Colon (tissue), 2 donors: Measurements from ENCODE around the gene CPEB3.
A peak's percentile ranks its signal among the peaks of the same experiment; 100 is the strongest.

Experiments used
- FAIRE-seq: peaks from 2 replicates; lab custom pipeline; 2012; peaks lifted over from hg19 to GRCh38; lab: Jason Lieb, UNC
- donor health status: control.
- donor health status: control.

CPEB3 gene

GRCh38 chr10:92213049-92213448 is 77.8 kb downstream of the CPEB3 start:
- no peak for FAIRE-seq

- no peak for FAIRE-seq
Measured at GRCh38 chr10:92208736-92209135, 82.1 kb downstream of the CPEB3 start.

DNA sequence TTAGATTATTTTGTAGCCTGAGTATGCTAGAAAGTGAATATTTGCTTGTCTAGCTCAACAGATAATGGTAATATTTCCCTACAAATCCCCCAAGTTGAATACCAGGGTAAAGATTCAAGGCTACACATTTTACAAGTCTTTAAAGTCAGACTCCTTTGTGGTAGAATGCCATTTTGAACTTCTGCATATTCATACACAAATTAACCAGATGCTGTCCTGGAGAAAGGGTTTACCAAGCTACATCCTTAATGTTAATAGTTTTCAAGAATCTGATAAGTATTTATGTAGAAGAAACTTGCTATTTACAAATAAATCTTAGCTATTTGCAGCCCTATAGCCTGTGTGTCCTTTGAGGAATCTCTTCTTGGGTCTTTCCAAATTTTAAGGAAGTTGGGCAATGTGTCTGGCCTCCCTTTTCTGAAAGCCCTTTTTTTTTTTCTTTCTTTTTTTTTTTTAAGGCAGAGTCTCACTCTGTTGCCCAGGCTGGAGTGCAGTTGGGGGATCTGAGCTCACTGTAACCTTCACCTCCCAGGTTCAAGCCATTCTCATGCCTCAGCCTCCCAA is 82.6 kb downstream of the CPEB3 start:
- FAIRE-seq = no peak

DNA sequence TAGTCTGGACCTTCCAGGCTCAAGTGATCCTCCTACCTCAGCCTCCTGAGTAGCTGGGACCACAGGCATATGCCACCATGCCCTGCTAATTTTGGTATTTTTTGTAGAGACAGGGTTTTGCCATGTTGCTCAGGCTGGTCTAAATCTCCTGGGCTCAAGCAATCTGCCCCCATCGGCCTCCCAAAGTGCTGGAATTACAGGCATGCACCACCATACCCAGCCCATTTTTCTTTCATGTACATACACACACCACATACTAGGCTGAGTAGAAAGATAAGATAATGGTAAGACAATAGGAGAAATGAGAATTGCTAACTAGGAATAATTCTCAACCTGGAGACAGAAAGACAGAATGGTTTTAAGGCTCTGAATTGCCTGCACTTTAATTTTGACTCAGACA is 83.8 kb downstream of the CPEB3 start:
- FAIRE-seq = no peak

GRCh38 chr10:92203919-92204623 is 86.8 kb downstream of the CPEB3 start:
- no peak for FAIRE-seq

- FAIRE-seq = no peak
Measured at GRCh38 chr10:92202536-92202935, 88.3 kb downstream of the CPEB3 start.

DNA sequence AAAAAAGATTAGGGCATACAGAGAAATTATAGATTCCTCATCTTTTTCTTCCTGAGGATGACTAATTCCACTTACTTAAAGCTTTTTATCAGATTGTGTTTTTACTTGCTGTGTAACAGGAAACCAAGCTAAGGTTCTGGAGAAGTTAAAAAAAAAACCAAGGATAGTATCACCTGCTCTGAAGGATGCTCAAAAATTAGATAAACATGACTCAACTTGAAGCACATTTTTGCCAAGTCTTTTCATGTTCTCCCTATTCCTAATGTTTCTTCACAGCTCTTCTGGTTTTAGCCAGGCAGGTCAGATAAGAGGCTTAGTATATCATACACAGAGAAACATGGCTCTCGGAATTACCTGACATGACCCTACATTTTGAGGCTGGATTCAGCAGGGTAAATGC is 90.3 kb downstream of the CPEB3 start:
- FAIRE-seq = no peak

DNA sequence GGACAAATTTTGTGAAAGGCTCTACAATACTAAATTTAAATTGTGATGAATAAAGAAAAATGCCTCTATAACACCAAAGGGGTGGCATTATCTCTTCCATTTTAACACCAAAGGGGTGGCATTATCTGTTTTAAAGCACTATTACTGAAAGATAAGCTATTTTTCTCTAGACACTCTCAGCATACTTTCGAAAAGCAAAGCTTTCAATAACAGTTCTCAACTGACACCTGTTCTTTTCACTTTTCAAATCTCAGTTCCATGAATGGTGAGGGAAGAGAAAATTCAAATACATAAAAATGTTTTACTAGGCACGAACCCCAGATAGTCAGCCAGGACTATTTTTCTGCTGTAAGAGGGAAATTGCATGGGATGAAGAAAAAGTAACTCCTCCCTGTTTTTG is 103.8 kb downstream of the CPEB3 start:
- FAIRE-seq = no peak

DNA sequence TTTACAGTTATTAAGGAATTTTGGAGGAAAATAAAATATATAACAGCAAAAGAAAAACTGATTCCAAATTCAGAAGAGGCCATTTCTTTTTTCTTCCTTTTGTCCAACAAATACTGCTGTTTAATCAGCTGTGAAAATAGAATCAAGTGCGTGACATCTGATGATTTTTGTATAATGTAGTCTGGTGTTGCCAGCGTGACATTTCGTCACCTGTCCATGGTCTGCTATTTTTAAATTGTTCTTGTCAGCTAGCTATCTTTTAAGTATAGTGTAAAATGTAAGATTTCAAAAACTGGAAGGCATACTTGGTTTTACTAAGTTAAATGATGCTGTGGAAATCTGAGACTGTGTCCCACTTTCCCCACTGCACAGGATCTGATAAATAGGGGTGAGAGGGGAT is 105.9 kb downstream of the CPEB3 start:
- no peak for FAIRE-seq

DNA sequence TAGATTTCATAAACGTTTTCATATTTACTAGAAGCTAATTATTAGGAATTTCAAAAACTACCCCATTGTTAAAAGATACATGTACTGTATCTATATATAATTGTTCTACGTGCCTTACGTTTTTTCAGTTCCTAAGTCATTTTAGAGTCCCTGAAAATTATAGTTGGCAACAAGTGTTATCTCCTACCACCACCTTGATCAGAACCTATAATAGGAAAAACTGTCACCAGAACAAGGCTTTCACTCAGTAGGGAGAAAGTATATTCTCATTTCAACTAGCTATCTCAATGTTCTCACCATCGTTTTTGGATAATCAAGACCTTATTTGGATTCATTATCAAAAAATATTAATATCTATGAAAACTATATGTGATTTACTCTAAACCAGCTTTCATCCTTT is 107.7 kb downstream of the CPEB3 start:
- FAIRE-seq = peak; percentile 18

GRCh38 chr10:92181575-92181974 is 109.3 kb downstream of the CPEB3 start:
- FAIRE-seq = no peak

DNA sequence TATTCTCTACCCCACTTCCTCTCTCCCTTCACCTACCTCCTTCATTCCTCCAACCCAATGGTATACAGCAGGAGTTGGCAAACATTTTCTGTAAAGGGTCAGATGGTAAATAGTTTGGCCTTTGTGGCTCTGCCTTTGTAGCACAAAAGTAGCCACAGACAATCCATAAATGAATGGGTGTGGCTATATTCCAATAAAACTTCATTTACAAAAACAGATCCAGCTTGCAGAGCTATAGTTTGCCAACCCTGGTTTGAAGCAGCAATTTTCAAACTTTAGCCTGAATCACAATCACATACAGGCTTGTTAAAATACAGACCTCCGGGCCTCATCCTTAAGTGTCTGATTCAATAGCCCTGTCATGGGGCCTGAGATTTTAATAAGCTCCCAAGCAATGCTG is 110.5 kb downstream of the CPEB3 start:
- no peak for FAIRE-seq

DNA sequence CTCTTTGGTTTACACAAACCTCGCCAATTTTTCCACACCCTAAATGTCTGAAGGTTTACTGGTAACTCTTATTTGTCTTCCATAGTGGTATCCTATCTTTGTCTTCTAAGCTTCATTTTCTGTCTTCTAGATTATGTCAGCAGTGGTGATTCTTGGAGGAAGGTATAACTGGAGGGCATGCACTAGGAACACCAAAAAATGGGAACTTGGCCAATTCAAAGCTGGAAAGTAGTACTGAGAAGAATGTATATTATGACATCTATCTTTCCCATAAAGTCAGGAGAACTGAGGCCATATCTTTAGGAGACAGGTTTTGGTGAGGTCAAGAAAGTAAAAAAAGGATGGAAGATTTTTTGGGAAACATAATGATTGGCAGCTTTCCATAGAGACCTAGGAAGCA is 113.3 kb downstream of the CPEB3 start:
- FAIRE-seq = no peak

DNA sequence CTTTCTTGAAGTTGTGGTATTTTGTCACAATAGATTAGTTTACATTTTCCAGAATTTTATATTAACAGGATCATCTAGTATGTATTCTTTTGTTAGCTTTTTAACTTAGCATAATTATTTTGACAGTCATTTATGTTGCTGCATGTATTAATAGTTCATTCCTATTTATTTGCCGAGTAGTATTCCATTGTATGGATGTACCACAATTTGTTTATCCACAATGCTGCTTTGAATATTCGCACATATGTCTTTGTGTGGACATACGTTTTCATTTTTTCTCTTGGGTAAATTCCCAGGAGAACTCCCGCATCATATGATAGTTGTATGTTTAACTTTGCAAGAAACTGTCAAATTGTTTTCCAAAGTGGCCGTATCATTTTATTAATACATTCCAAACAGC is 115.7 kb downstream of the CPEB3 start:
- no peak for FAIRE-seq

GRCh38 chr10:92173996-92174395 is 116.9 kb downstream of the CPEB3 start:
- no peak for FAIRE-seq

- FAIRE-seq = no peak
Measured at GRCh38 chr10:92164036-92164696, 126.7 kb downstream of the CPEB3 start.

DNA sequence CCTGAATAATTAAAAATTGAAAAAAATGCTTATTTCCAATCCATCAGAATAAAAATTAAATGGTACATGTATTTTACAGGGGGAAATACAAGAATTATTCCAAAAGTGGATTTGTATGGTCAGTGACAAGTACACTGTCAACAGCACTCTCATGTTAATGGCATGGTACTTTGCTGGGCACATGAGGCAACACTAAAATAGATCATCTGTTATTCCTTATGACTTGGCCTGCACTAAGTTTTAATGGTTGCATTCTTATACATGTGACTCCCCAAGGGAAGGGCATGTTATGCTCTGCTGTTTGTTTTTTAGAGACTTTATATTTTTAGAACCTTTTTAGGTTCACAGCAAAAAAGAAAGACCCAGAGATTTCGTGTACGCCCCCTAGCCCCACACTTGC is 128.3 kb downstream of the CPEB3 start:
- no peak for FAIRE-seq

- no peak for FAIRE-seq
Measured at GRCh38 chr10:92156874-92157773, 133.8 kb downstream of the CPEB3 start.

- no peak for FAIRE-seq
Measured at GRCh38 chr10:92150823-92151222, 140.1 kb downstream of the CPEB3 start.

GRCh38 chr10:92149261-92149660 is 141.6 kb downstream of the CPEB3 start:
- FAIRE-seq = no peak

- no peak for FAIRE-seq
Measured at GRCh38 chr10:92146781-92147180, 144.1 kb downstream of the CPEB3 start.

DNA sequence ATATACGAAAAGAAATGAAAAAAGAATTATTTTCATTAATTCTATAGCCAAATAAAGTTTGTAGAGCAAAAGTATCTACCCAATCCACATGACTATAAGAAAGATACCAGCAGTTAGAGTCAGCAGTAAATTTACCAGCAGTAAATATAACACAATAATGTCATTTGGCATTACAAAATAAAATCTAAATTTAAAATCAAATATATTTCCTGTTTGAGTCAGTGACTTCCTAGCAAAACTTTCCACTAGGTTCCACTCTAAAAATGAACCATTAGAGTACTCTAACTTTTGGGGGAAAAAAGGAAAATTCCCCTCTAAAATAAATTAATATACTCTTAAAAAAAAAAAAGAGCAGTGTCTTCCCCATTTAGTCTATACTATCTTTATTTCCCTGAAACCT is 144.8 kb downstream of the CPEB3 start:
- FAIRE-seq = peak; percentile 47

GRCh38 chr10:92142949-92143348 is 147.9 kb downstream of the CPEB3 start:
- FAIRE-seq = no peak
